Kidney epithelial cell (primary cell): ENCODE data around the gene XYLT2. TPM values are rescaled to one million over a fixed set of nuclear protein-coding genes. Genes with fewer than 3 reads are reported as not detected.

Experiments used
- DNase-seq: peaks from one replicate; pipeline ENCODE4 v3.0.0-alpha.2; 2010; ENCODE audit warnings: low read depth
- H3K27me3 ChIP-seq: 2 replicates; pipeline ENCODE4 v1.6.0; 2011; ENCODE audit warnings: low read length; ENCODE audit not compliant: control insufficient read depth, insufficient read depth
- H3K36me3 ChIP-seq: 2 replicates; pipeline ENCODE4 v1.5.1; 2011; ENCODE audit warnings: low read length; ENCODE audit not compliant: control insufficient read depth, insufficient read depth
- H3K4me3 ChIP-seq: 2 replicates; pipeline ENCODE4 v1.5.1; 2011; ENCODE audit warnings: low read depth, mild to moderate bottlenecking, control low read depth, low read length
- CTCF ChIP-seq: IDR thresholded peaks from 2 replicates; pipeline ENCODE4 v1.5.1; 2011; ENCODE audit warnings: mild to moderate bottlenecking, moderate library complexity, low read length, control low read depth, inconsistent platforms; ENCODE audit not compliant: insufficient read depth, poor library complexity, severe bottlenecking
- total RNA-seq: library from RNA; depleted of rRNA; stranded (reverse); fragments of >200 nt; gene quantifications from 2 replicates; pipeline ENCODE4 v1.2.3, GENCODE V29; 2015

Gene XYLT2
- total RNA-seq, 1 donor from 2014 or later = 30.2 TPM

DNA sequence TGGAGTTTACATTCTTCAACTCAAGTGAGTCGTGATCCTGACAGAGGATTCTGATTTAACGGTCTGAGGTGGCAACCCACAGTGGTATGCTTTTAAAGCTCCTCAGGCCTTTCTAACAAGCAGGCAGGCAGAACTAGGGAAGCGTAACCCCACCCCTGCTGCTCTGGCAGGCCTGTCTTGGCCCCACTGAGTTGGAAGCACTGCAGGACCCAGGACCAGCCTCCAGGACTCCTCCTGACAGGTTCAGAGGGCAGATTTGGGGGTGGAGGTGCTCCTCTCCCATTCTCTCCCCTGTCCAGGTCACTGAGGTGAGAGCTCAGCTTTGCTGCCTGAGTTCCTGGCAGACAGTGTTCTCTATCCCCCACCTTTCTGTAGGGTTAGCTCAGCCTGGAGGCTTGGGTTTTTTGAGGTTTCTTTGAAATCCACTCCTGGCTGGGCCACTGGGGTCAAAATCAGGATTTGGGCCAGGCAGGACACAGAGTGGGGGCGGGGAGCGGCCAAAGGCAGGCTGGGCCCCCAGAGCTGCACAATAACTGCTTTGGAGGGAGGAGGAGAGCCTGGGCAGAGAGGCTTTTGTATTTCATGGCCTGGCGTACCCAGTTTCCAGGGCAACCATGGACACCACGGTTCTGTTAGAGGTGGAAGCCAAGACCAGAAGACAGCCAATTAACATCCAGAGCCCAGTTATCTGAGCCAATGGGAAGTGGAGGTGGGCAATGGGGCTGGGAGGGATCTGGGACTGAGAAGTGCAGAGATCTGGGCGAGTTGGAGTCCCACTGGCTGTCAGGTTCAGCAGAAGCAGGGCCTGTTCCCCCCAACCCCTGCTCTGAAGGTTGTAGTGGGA lies 17.5 kb downstream of the XYLT2 start:
- Histone ChIP-seq H3K36me3 (no peaks in the 10 kb centered on the region), H3K4me3 (no peak overlapping the region), H3K27me3 (no peaks in the 10 kb centered on the region)
- TF ChIP-seq CTCF = no peak
- DNase-seq = no peak

DNA sequence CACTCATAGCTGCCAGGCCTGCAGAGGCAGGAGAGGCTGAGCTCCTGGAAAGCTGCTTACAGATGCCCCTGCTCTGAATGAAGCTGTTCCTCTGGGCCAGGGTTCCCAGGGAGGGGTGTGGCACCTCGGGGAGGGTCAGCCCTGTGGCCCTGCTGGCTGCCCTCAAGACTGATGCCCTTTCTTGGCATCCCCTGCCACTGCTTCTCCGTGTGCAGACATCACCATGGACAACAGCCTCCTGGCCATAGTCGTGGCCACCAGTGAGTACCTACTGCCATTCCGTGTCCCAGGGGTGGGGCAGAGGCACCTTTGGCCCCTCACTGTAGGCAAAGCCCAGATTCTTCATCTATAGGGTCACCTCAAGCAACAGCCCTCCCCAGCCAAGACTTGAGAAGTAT lies 18.1 kb downstream of the XYLT2 start:
- no peak for TF ChIP-seq CTCF
- no peak overlapping the region for H3K4me3 ChIP-seq
- no peaks in the 10 kb centered on the region for H3K27me3 ChIP-seq
- H3K36me3 ChIP-seq = no peaks in the 10 kb centered on the region
- DNase-seq = no peak

GRCh38 chr17:50364715-50365114 lies 18.8 kb downstream of the XYLT2 start:
- Histone ChIP-seq H3K4me3 (no peak overlapping the region), H3K27me3 (no peaks in the 10 kb centered on the region), H3K36me3 (peaks cover 2% of the 10 kb centered on the region)
- TF ChIP-seq CTCF = peak; percentile 33
- DNase-seq = no peak

GRCh38 chr17:50365165-50365564 lies 19.2 kb downstream of the XYLT2 start:
- peaks cover 2% of the 10 kb centered on the region for H3K36me3 ChIP-seq
- no peak for DNase-seq

DNA sequence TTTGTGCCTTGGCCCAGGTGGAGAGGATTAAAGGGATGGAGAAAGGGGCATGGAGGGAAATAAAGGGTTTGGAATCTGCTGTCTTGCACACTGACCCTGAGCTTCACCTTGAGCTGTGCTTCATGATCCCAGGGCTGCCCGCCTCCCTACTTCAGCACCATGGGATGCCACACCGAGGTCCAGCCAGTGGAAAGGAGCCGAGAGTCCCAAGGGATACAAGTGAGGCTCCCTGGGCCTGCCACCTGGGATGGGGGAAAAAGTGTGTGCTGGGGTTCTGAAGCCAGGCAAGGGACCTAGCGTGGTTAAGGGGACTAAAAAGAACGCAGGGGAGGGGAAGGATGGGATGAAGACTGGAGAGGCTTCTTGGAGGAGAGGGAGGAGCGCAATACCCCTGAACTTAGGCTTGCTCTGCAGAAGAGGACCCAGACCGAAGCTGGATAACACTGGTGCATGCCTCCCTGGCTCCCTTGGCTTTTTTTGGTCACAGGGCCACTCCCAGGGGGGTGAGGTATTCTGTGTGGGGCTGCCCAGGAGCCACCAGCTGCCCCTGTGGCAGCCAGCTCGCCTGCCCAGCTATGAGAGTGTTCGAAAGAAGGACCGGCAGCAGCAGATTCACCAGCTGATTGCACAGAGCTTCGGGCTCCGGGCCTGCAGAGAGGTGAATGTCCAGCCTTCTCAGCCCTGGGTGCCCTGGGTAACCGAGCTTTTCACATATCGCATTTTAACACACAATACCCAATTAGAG lies 19.9 kb downstream of the XYLT2 start:
- no peaks in the 10 kb centered on the region for H3K27me3 ChIP-seq
- peaks cover 3% of the 10 kb centered on the region for H3K36me3 ChIP-seq
- H3K4me3 ChIP-seq = no peak overlapping the region
- no peak for TF ChIP-seq CTCF
- no peak for DNase-seq

More at GRCh38 chr17:50365165-50365564, 19.2 kb downstream of the XYLT2 start:
- Histone ChIP-seq H3K4me3 (no peak overlapping the region), H3K27me3 (no peaks in the 10 kb centered on the region)
- no peak for TF ChIP-seq CTCF
